Neuron (in vitro differentiated cells): ENCODE data around the gene LHB.
"Not testable (repeated sequence)": the region's sequence is repeated elsewhere in the genome, so short reads cannot be mapped to it uniquely, and the experiment has no call there.

ENCODE experiments used
- H2AFZ ChIP-seq: one replicate; pipeline ENCODE4 v1.6.1; 2013; ENCODE audit warnings: low read depth, mild to moderate bottlenecking, inconsistent platforms, low read length, moderate library complexity
- H3K27me3 ChIP-seq: one replicate; pipeline ENCODE4 v1.6.1; 2013; ENCODE audit warnings: low read length; ENCODE audit not compliant: insufficient read depth
- H3K36me3 ChIP-seq: one replicate; pipeline ENCODE4 v1.6.1; 2013; ENCODE audit warnings: low read length; ENCODE audit not compliant: insufficient read depth
- H3K4me1 ChIP-seq: one replicate; pipeline ENCODE4 v1.6.1; 2013; ENCODE audit warnings: low read length; ENCODE audit not compliant: insufficient read depth
- H3K4me3 ChIP-seq: 2 replicates; pipeline ENCODE4 v1.5.1; 2013; ENCODE audit warnings: mild to moderate bottlenecking, low read length, moderate library complexity
- H3K9me3 ChIP-seq: one replicate; pipeline ENCODE4 v1.6.1; 2013; ENCODE audit warnings: low read length

Gene LHB

GRCh38 chr19:49017041-49017665 is at the start of gene LHB:
Gene LHB, minus strand, starts transcription at chr19:49017091. Its CDS starts 10 bp downstream, at chr19:49017081.
- Histone ChIP-seq H3K4me1 (peaks cover 3% of the 10 kb centered on the region), H3K27me3 (no peaks in the 10 kb centered on the region), H3K36me3 (peaks cover 40% of the 10 kb centered on the region), H3K9me3 (peaks cover 16% of the 10 kb centered on the region), H3K4me3 (no peak within 1 kb of the TSS), H2AFZ (no peak within 1 kb of the TSS)

- Histone ChIP-seq H3K9me3 (peaks cover 18% of the 10 kb centered on the region), H3K4me3 (no peak overlapping the region), H3K27me3 (peaks cover 50% of the 10 kb centered on the region)
These were observed 49.1 kb upstream of the LHB start for GRCh38 chr19:49065905-49066512.

GRCh38 chr19:49064768-49065611 is 48.1 kb upstream of the LHB start, which contains the start of gene NTF4:
Gene NTF4, minus strand, starts transcription at chr19:49064818. Its CDS starts 2,821 bp downstream, at chr19:49061997.
- H2AFZ ChIP-seq = peak within 1 kb of the TSS; percentile 7

More at GRCh38 chr19:49065905-49066512, 49.1 kb upstream of the LHB start:
- Histone ChIP-seq H3K4me1 (peaks cover 10% of the 10 kb centered on the region), H2AFZ (no peak overlapping the region), H3K36me3 (no peaks in the 10 kb centered on the region)

GRCh38 chr19:49064029-49064629 is 47.2 kb upstream of the LHB start:
- H3K9me3 ChIP-seq = peaks cover under 1% of the 10 kb centered on the region
- peak overlapping the region; percentile 7 for H3K4me3 ChIP-seq
- peaks cover 41% of the 10 kb centered on the region for H3K27me3 ChIP-seq
- no peak overlapping the region for H2AFZ ChIP-seq
- H3K36me3 ChIP-seq = no peaks in the 10 kb centered on the region
- H3K4me1 ChIP-seq = peaks cover 10% of the 10 kb centered on the region

More at GRCh38 chr19:49064768-49065611, 48.1 kb upstream of the LHB start, which contains the start of gene NTF4:
- H3K9me3 ChIP-seq = peaks cover 8% of the 10 kb centered on the region
- H3K27me3 ChIP-seq = peaks cover 42% of the 10 kb centered on the region
- H3K4me3 ChIP-seq = peak within 1 kb of the TSS; percentile 29
- H3K36me3 ChIP-seq = no peaks in the 10 kb centered on the region
- peaks cover 10% of the 10 kb centered on the region for H3K4me1 ChIP-seq

- no peaks in the 10 kb centered on the region for H3K9me3 ChIP-seq
- H3K4me3 ChIP-seq = no peak overlapping the region
- peaks cover 14% of the 10 kb centered on the region for H3K4me1 ChIP-seq
- H3K36me3 ChIP-seq = no peaks in the 10 kb centered on the region
- H3K27me3 ChIP-seq = peaks cover 60% of the 10 kb centered on the region
- H2AFZ ChIP-seq = no peak overlapping the region
These were observed 44.6 kb upstream of the LHB start for GRCh38 chr19:49061445-49061844.

- peaks cover 14% of the 10 kb centered on the region for H3K4me1 ChIP-seq
- peaks cover 60% of the 10 kb centered on the region for H3K27me3 ChIP-seq
- H3K4me3 ChIP-seq = no peak overlapping the region
- H3K9me3 ChIP-seq = no peaks in the 10 kb centered on the region
- no peak overlapping the region for H2AFZ ChIP-seq
- no peaks in the 10 kb centered on the region for H3K36me3 ChIP-seq
These were observed 44.1 kb upstream of the LHB start for GRCh38 chr19:49061000-49061399.

- H3K9me3 ChIP-seq = peaks cover 3% of the 10 kb centered on the region
- H3K36me3 ChIP-seq = no peaks in the 10 kb centered on the region
- H3K4me1 ChIP-seq = peaks cover 4% of the 10 kb centered on the region
- no peak overlapping the region for H3K4me3 ChIP-seq
- peaks cover 57% of the 10 kb centered on the region for H3K27me3 ChIP-seq
- no peak overlapping the region for H2AFZ ChIP-seq
These were observed 42.2 kb upstream of the LHB start for GRCh38 chr19:49059053-49059452.

- Histone ChIP-seq H3K4me1 (peaks cover 4% of the 10 kb centered on the region), H3K4me3 (no peak overlapping the region), H2AFZ (no peak overlapping the region), H3K27me3 (peaks cover 55% of the 10 kb centered on the region), H3K9me3 (peaks cover 3% of the 10 kb centered on the region), H3K36me3 (no peaks in the 10 kb centered on the region)
These were observed 41.7 kb upstream of the LHB start for GRCh38 chr19:49058562-49058961.

- H3K27me3 ChIP-seq = peaks cover 55% of the 10 kb centered on the region
- peaks cover 3% of the 10 kb centered on the region for H3K9me3 ChIP-seq
- H3K4me1 ChIP-seq = peaks cover 4% of the 10 kb centered on the region
- no peaks in the 10 kb centered on the region for H3K36me3 ChIP-seq
- peak within 1 kb of the TSS; percentile 63 for H2AFZ ChIP-seq
- peak within 1 kb of the TSS; percentile 49 for H3K4me3 ChIP-seq
These were observed 40.8 kb upstream of the LHB start, which contains the start of gene CGB7 for GRCh38 chr19:49057636-49058234. Gene CGB7, minus strand, starts transcription at chr19:49057749. Its CDS starts 2,374 bp downstream, at chr19:49055375.

- not testable (repeated sequence) for H3K36me3 ChIP-seq, H3K9me3 ChIP-seq, H3K4me1 ChIP-seq
- peaks cover 54% of the 10 kb centered on the region for H3K27me3 ChIP-seq
- H3K4me3 ChIP-seq = peak overlapping the region; percentile 49
- H2AFZ ChIP-seq = peak overlapping the region; percentile 63
These were observed 40.2 kb upstream of the LHB start for GRCh38 chr19:49056902-49057596.

- H3K4me3 ChIP-seq = peak overlapping the region; percentile 49
- no peaks in the 10 kb centered on the region for H3K36me3 ChIP-seq
- peaks cover 3% of the 10 kb centered on the region for H3K9me3 ChIP-seq
- peaks cover 47% of the 10 kb centered on the region for H3K27me3 ChIP-seq
- H3K4me1 ChIP-seq = peaks cover 4% of the 10 kb centered on the region
- H2AFZ ChIP-seq = peak overlapping the region; percentile 63
These were observed 39.4 kb upstream of the LHB start for GRCh38 chr19:49056101-49056901.
